ENCODE data around the gene TSPAN18. TPM values are rescaled to one million over a fixed set of nuclear protein-coding genes. Genes with fewer than 3 reads are reported as not detected.

The TSPAN18 gene
- total RNA-seq, 1 donor from 2014 or later, result 52.8 TPM

GRCh38 chr11:44849922-44850321, 123.2 kb downstream of the TSPAN18 start:
- peaks cover 4% of the 10 kb centered on the region for H3K9me3 Mint-ChIP-seq
- no peak for TF ChIP-seq CTCF (conservative IDR thresholded peaks at IDR 0.05)
- H3K27ac Mint-ChIP-seq, result no peak overlapping the region
- peaks cover 17% of the 10 kb centered on the region for H3K36me3 Mint-ChIP-seq
- H3K4me1 Mint-ChIP-seq (ENCODE audit: unreplicated experiment), result peaks cover 26% of the 10 kb centered on the region
- no peaks in the 10 kb centered on the region for H3K27me3 Mint-ChIP-seq
- no peak for DNase-seq (ENCODE audit: extremely low spot score, unreplicated experiment)
- no peak overlapping the region for H3K4me3 Mint-ChIP-seq

GRCh38 chr11:44851496-44851895, 124.7 kb downstream of the TSPAN18 start:
- DNase-seq (ENCODE audit: extremely low spot score, unreplicated experiment), result no peak
- TF ChIP-seq CTCF (conservative IDR thresholded peaks at IDR 0.05), result no peak
- Mint-ChIP-seq H3K27ac (peak overlapping the region; percentile 34), H3K9me3 (peaks cover 4% of the 10 kb centered on the region), H3K4me3 (no peak overlapping the region), H3K27me3 (no peaks in the 10 kb centered on the region), H3K4me1 (ENCODE audit: unreplicated experiment) (peaks cover 36% of the 10 kb centered on the region), H3K36me3 (peaks cover 8% of the 10 kb centered on the region)

- Mint-ChIP-seq H3K27ac (no peak overlapping the region), H3K9me3 (no peaks in the 10 kb centered on the region), H3K4me1 (ENCODE audit: unreplicated experiment) (peaks cover 40% of the 10 kb centered on the region), H3K4me3 (no peak overlapping the region), H3K36me3 (peaks cover 3% of the 10 kb centered on the region), H3K27me3 (no peaks in the 10 kb centered on the region)
- TF ChIP-seq CTCF (conservative IDR thresholded peaks at IDR 0.05), result no peak
- no peak for DNase-seq (ENCODE audit: extremely low spot score, unreplicated experiment)
Observed at GRCh38 chr11:44852159-44852747, 125.5 kb downstream of the TSPAN18 start.

- H3K4me1 Mint-ChIP-seq (ENCODE audit: unreplicated experiment), result peaks cover 43% of the 10 kb centered on the region
- H3K9me3 Mint-ChIP-seq, result no peaks in the 10 kb centered on the region
- no peaks in the 10 kb centered on the region for H3K27me3 Mint-ChIP-seq
- H3K4me3 Mint-ChIP-seq, result no peak overlapping the region
- H3K36me3 Mint-ChIP-seq, result no peaks in the 10 kb centered on the region
- TF ChIP-seq CTCF (conservative IDR thresholded peaks at IDR 0.05), result no peak
- no peak for DNase-seq (ENCODE audit: extremely low spot score, unreplicated experiment)
- no peak overlapping the region for H3K27ac Mint-ChIP-seq
Observed at GRCh38 chr11:44852952-44853351, 126.2 kb downstream of the TSPAN18 start.

- Mint-ChIP-seq H3K27me3 (no peaks in the 10 kb centered on the region), H3K4me1 (ENCODE audit: unreplicated experiment) (peaks cover 46% of the 10 kb centered on the region)
Observed at GRCh38 chr11:44853666-44854065, 126.9 kb downstream of the TSPAN18 start.

More at GRCh38 chr11:44853666-44854065, 126.9 kb downstream of the TSPAN18 start:
- TF ChIP-seq CTCF (conservative IDR thresholded peaks at IDR 0.05), result no peak
- H3K4me3 Mint-ChIP-seq, result no peak overlapping the region
- no peaks in the 10 kb centered on the region for H3K36me3 Mint-ChIP-seq
- no peaks in the 10 kb centered on the region for H3K9me3 Mint-ChIP-seq
- H3K27ac Mint-ChIP-seq, result no peak overlapping the region
- no peak for DNase-seq (ENCODE audit: extremely low spot score, unreplicated experiment)

Data from type B pancreatic cell (in vitro differentiated cells).